ENCODE measurements around the gene IGSF3. TPM values are rescaled to one million over a fixed set of nuclear protein-coding genes. Genes with fewer than 3 reads are reported as not detected.

IGSF3 gene
- total and polyA plus RNA-seq, 3 donors from 2014 or later: 12.6 to 27.2 (median 15.4) TPM

- no peak overlapping the region for H3K27ac ChIP-seq
- TF ChIP-seq POLR2A (IDR thresholded peaks at IDR 0.05) (no peak), CTCF (IDR thresholded peaks at IDR 0.05) (no peak)
These were observed 23.4 kb upstream of the IGSF3 start for GRCh38 chr1:116690849-116691406.

GRCh38 chr1:116690396-116690848 is 22.9 kb upstream of the IGSF3 start:
- Histone ChIP-seq H3K9me3 (no peaks in the 10 kb centered on the region), H3K27me3 (no peaks in the 10 kb centered on the region), H3K4me1 (no peaks in the 10 kb centered on the region), H3K4me3 (no peak overlapping the region), H3K27ac (no peak overlapping the region), H3K36me3 (ENCODE audit: low read depth, missing control alignments) (no peaks in the 10 kb centered on the region)
- TF ChIP-seq CTCF (IDR thresholded peaks at IDR 0.05): no peak
- TF ChIP-seq POLR2A (IDR thresholded peaks at IDR 0.05): no peak
- intact Hi-C loops (cut with DNase I; ENCODE audit: low total_unique reads): no loop called here
- no peak for DNase-seq
- WGBS, 2 donors: 50 to 52% methylated on average over 2 of the region's 2 CpGs

More at GRCh38 chr1:116690849-116691406, 23.4 kb upstream of the IGSF3 start:
- H3K4me3 ChIP-seq: no peak overlapping the region
- WGBS, 2 donors: 22 to 39% methylated on average over 3 of the region's 3 CpGs
- H3K4me1 ChIP-seq: no peaks in the 10 kb centered on the region
- no peaks in the 10 kb centered on the region for H3K27me3 ChIP-seq
- H3K9me3 ChIP-seq: no peaks in the 10 kb centered on the region
- H3K36me3 ChIP-seq (ENCODE audit: low read depth, missing control alignments): no peaks in the 10 kb centered on the region
- no peak for DNase-seq
- intact Hi-C loops (cut with DNase I; ENCODE audit: low total_unique reads): no loop called here

- no peak for DNase-seq
- 88 to 90% methylated on average over 4 of the region's 4 CpGs for WGBS, 2 donors
- Histone ChIP-seq H3K27ac (no peak overlapping the region), H3K27me3 (no peaks in the 10 kb centered on the region), H3K4me3 (no peak overlapping the region), H3K9me3 (no peaks in the 10 kb centered on the region), H3K4me1 (peaks cover 8% of the 10 kb centered on the region), H3K36me3 (ENCODE audit: low read depth, missing control alignments) (no peaks in the 10 kb centered on the region)
- no peak for TF ChIP-seq CTCF (IDR thresholded peaks at IDR 0.05)
- no peak for TF ChIP-seq POLR2A (IDR thresholded peaks at IDR 0.05)
- intact Hi-C loops (cut with DNase I; ENCODE audit: low total_unique reads): no loop called here
These were observed 19.3 kb upstream of the IGSF3 start for GRCh38 chr1:116686723-116687352.

- no peaks in the 10 kb centered on the region for H3K9me3 ChIP-seq
- intact Hi-C loops (cut with DNase I; ENCODE audit: low total_unique reads): no loop called here
- WGBS, 2 donors: 91 to 96% methylated on average over 7 of the region's 7 CpGs
These were observed 18.6 kb upstream of the IGSF3 start for GRCh38 chr1:116686175-116686574.

More at GRCh38 chr1:116686175-116686574, 18.6 kb upstream of the IGSF3 start:
- H3K4me3 ChIP-seq: no peak overlapping the region
- H3K36me3 ChIP-seq (ENCODE audit: low read depth, missing control alignments): no peaks in the 10 kb centered on the region
- peaks cover 8% of the 10 kb centered on the region for H3K4me1 ChIP-seq
- no peak for DNase-seq
- H3K27ac ChIP-seq: no peak overlapping the region
- no peaks in the 10 kb centered on the region for H3K27me3 ChIP-seq
- no peak for TF ChIP-seq CTCF (IDR thresholded peaks at IDR 0.05)
- TF ChIP-seq POLR2A (IDR thresholded peaks at IDR 0.05): no peak

Measured in testis (tissue), 3 donors.